GM13977 (cell line): ENCODE data around the gene PRSS57.
"Not testable (repeated sequence)": the region's sequence is repeated elsewhere in the genome, so short reads cannot be mapped to it uniquely, and the experiment has no call there.

Experiments used
- DNase-seq: peaks from one replicate; pipeline ENCODE4 v3.0.0; 2012; ENCODE audit warnings: low spot score
- in situ Hi-C: fragments of 300-500 bp; cut with MboI; formaldehyde crosslinking; loops from one replicate; pipeline ENCODE4 v1.12.0; 2022; ENCODE audit warnings: low sequenced_read_pairs, low pct_unique_long_range_greater_than_20kb, mixed read lengths, inconsistent platforms; ENCODE audit not compliant: unreplicated experiment
- TF ChIP-seq, protein P1 (sequence below): IDR thresholded peaks from 2 replicates; pipeline ENCODE4 v1.5.1; 2012; ENCODE audit warnings: mild to moderate bottlenecking, control low read depth; ENCODE audit not compliant: insufficient read depth; ENCODE audit errors: extremely low read depth, missing control alignments

Gene PRSS57

DNA sequence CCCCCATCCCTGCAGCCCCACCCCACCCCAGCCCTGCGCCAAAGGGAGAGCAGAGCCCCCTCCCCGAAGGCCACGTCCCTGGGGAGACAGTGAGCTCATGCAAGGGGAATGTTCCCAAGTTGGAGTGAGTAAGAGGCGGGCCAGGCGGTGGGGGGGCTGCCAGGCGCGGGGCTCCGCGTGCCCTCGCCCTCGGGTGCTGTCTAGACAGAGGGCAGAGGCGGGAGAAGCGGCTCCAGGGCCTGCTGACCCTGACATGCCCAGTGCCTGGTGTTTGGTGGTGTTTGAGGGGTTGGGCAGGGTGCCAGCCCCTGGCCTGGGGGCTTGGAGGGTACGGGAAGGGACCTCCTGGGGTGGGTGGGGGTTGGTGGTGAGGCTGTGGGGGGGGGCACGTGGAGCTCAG, 18.1 kb downstream of the PRSS57 start:
- DNase-seq = no peak
- TF ChIP-seq, protein P1, sequence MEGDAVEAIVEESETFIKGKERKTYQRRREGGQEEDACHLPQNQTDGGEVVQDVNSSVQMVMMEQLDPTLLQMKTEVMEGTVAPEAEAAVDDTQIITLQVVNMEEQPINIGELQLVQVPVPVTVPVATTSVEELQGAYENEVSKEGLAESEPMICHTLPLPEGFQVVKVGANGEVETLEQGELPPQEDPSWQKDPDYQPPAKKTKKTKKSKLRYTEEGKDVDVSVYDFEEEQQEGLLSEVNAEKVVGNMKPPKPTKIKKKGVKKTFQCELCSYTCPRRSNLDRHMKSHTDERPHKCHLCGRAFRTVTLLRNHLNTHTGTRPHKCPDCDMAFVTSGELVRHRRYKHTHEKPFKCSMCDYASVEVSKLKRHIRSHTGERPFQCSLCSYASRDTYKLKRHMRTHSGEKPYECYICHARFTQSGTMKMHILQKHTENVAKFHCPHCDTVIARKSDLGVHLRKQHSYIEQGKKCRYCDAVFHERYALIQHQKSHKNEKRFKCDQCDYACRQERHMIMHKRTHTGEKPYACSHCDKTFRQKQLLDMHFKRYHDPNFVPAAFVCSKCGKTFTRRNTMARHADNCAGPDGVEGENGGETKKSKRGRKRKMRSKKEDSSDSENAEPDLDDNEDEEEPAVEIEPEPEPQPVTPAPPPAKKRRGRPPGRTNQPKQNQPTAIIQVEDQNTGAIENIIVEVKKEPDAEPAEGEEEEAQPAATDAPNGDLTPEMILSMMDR = no peak
- in situ Hi-C loops = no loop called here

DNA sequence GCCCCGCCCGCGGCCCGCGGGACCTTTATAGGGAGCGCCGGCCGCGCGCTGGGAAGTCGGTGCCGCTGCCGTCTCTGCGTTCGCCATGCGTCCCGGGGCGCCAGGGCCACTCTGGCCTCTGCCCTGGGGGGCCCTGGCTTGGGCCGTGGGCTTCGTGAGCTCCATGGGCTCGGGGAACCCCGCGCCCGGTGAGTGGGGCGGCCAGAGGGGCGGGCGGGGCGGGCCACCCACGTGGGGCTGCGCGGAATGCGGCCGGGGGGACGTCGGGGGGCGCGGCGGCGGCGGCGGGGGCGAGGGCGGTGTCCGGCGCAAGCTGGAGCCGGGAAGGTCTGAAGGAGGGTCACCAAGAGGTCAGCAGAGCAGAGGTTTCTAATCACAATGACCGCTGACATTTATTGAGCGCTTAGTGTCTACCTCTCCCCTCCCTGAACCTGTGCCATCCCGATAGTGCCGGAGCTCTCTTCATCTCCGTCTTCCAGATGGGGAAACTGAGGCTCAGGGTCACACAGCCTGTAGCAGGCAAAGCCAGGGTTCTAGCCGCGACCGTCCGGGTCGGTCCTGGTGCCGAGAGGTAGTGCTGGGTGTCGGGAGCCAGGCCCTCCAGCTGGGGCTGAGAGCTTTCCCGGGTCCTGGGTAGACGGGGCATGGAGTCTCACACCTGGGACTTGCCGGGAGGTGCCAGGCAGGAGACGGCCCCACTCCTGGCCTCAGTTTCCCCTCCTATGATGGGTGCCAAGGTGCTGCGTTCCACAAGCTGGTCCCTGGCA, 18.7 kb downstream of the PRSS57 start, which contains the start of gene FSTL3:
Gene FSTL3, plus strand, starts transcription at position 54 of the 767 bp plus-strand sequence. Its CDS starts 32 bp downstream, at position 86.
- TF ChIP-seq, protein P1 = no peak
- in situ Hi-C loops = no loop called here
- no peak for DNase-seq

DNA sequence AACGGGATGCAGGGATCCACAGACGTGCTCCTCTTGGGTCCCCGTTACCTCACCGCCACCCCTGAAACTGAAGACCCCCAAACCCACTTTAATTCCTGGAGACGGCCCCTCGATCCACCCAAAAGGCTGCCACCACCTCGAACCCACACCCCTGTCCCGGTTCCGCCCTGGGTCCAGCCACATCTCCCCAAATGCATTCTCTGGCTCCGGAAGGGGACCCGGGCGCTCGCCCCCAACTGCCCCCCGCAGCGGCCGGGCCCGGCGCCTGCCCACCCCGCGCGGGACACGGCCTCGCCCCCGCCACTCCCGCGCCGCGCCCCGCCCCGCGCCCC, 19.3 kb downstream of the PRSS57 start:
- in situ Hi-C loops = no loop called here
- no peak for DNase-seq
- TF ChIP-seq, protein P1 = no peak

DNA sequence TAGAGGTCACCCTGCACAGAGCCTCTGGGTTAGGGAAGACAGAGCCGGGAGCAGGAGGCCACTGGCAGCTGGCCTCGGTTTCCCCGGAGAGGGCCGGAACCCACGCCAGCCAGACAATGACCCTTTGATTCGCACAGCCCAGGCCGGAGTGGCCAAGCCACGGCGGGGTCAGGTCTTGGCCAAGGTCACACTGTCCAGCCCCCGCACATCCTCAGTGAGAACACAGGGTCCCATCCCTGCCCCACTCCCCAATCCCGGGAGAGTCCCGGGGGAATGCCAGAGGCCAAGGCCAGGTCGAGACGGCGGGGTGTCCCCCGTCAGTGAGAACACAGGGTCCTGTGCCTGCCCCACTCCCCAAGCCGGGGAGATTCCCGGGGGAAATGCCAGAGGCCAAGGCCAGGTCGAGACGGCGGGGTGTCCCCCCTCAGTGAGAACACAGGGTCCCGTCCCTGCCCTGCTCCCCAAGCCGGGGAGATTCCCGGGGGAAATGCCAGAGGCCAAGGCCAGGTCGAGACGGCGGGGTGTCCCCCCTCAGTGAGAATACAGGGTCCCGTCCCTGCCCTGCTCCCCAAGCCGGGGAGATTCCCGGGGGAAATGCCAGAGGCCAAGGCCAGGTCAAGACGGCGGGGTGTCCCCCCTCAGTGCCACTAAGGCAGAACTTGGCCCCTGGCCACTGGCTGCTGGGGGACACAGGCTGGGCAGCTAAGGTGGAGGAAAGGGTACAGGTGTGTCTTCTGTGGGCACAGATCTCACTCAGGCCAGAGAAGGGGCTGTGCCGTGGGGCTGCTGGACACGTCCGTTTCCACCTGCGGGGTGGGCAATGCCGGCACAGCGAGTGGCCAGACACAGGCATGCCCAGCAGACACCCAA, 20.7 kb downstream of the PRSS57 start:
- in situ Hi-C loops = no loop called here
- TF ChIP-seq, protein P1 = no peak
- DNase-seq = no peak

DNA sequence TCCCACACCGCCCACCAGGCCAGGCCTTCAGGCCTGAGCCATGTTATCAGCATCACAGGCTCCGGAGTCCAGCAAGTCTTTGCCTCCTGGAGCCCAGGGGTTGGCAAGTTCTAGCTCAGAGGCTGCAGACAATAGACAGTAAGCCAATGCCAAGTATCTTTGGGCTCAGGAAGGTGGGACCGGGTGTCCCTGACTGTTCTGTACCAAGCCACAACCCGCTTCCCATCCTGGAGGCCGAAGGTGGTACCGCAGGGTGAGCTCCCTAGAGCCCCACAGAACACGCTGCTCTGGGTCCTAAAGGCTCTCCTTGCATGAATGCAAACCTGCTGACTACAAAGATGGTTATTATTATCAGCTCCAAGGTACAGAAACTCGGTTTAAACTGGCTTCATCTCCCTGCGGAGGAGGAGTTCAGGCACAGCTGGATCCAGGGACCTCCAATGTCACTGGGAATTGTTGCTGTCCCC, 24.6 kb downstream of the PRSS57 start:
- DNase-seq = no peak
- in situ Hi-C loops = no loop called here
- TF ChIP-seq, protein P1 = no peak

DNA sequence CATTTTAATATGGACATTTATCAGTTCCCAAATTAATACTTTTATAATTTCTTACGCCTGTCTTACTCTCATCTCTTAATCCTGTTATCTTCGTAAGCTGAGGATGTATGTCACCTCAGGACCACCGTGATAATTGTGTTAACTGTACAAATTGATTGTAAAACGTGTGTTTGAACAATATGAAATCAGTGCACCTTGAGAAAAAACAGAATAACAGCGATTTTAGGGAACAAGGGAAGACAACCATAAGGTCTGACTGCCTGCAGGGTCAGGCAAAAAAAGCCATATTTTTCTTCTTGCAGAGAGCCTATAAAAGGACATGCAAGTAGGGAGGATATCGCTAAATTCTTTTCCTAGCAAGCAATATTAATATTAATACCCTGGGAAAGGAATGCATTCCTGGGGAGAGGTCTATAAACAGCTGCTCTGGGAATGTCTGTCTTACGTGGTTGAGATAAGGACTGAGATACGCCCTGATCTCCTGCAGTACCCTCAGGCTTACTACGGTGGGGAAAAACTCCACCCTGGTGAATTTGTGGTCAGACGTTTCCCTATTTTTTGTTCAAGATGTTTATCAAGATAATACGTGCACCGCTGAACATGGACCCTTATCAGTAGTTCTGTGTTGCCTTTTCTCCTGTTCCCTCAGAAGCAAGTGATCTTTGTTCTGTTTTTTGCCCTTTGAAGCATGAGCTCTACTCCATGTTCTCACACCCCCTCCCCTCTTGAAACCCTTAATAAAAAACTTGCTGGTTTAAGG, 26.4 kb downstream of the PRSS57 start:
- in situ Hi-C loops, DNase-seq: not testable (repeated sequence)

DNA sequence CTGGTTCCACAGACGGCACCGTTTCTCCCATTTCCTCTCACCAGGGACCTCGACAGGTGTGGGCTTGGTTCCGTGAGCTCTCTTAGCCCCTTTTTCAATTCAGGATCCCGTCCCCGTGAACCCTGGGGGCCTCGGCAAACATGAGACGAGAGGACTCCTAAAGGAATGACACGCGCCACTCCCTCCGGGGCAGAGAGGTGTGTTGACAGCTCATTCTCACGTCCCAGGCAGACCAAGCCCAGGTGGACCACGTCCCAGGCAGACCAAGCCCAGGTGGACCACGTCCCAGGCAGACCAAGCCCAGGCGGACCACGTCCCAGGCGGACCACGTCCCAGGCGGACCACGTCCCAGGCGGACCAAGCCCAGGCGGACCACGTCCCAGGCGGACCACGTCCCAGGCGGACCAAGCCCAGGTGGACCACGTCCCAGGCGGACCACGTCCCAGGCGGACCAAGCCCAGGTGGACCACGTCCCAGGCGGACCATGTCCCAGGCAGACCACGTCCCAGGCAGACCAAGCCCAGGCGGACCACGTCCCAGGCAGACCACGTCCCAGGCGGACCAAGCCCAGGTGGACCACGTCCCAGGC, 28.2 kb downstream of the PRSS57 start:
- in situ Hi-C loops, DNase-seq: not testable (repeated sequence)
